GM21381 (cell line): ENCODE data around the gene MBNL2.

Source experiments
- ATAC-seq: cut with Tn5 transposase; IDR thresholded peaks from one replicate; pipeline ENCODE4 v1.9.1; 2021; ENCODE audit warnings: mild to moderate bottlenecking, moderate library complexity; ENCODE audit not compliant: unreplicated experiment

The MBNL2 gene

GRCh38 chr13:97295283-97296182 lies 73.4 kb downstream of the MBNL2 start:
- no peak for ATAC-seq

GRCh38 chr13:97296740-97297139 lies 74.6 kb downstream of the MBNL2 start:
- no peak for ATAC-seq

GRCh38 chr13:97298816-97299215 lies 76.7 kb downstream of the MBNL2 start:
- ATAC-seq = no peak

- ATAC-seq = no peak
Measured at GRCh38 chr13:97300871-97301270, 78.7 kb downstream of the MBNL2 start.

GRCh38 chr13:97301382-97302095 lies 79.4 kb downstream of the MBNL2 start:
- ATAC-seq = no peak

- ATAC-seq = no peak
Measured at GRCh38 chr13:97302611-97303010, 80.5 kb downstream of the MBNL2 start.

GRCh38 chr13:97306106-97306505 lies 84.0 kb downstream of the MBNL2 start:
- no peak for ATAC-seq

GRCh38 chr13:97306645-97307044 lies 84.5 kb downstream of the MBNL2 start:
- ATAC-seq = no peak

- ATAC-seq = no peak
Measured at GRCh38 chr13:97307118-97307881, 85.2 kb downstream of the MBNL2 start.

- ATAC-seq = no peak
Measured at GRCh38 chr13:97307882-97308624, 85.9 kb downstream of the MBNL2 start.

- ATAC-seq = no peak
Measured at GRCh38 chr13:97308735-97309429, 86.7 kb downstream of the MBNL2 start.

- ATAC-seq = no peak
Measured at GRCh38 chr13:97310809-97311436, 88.8 kb downstream of the MBNL2 start.

- ATAC-seq = no peak
Measured at GRCh38 chr13:97311956-97312355, 89.8 kb downstream of the MBNL2 start.

- ATAC-seq = no peak
Measured at GRCh38 chr13:97313551-97314260, 91.6 kb downstream of the MBNL2 start.

- no peak for ATAC-seq
Measured at GRCh38 chr13:97316390-97316789, 94.3 kb downstream of the MBNL2 start.

GRCh38 chr13:97317933-97318332 lies 95.8 kb downstream of the MBNL2 start:
- ATAC-seq = no peak

- no peak for ATAC-seq
Measured at GRCh38 chr13:97318532-97318931, 96.4 kb downstream of the MBNL2 start.

GRCh38 chr13:97319113-97319720 lies 97.1 kb downstream of the MBNL2 start:
- no peak for ATAC-seq

- ATAC-seq = no peak
Measured at GRCh38 chr13:97321101-97321500, 99.0 kb downstream of the MBNL2 start.
